ENCODE results near the gene BAIAP2.

Gene BAIAP2

GRCh38 chr17:81045590-81046095, 10.7 kb downstream of the BAIAP2 start:
- TF ChIP-seq REST (IDR thresholded peaks at IDR 0.05; ENCODE audit: low read depth) (no peak), TAF1 (IDR thresholded peaks at IDR 0.05; ENCODE audit: low read depth) (no peak), FOXM1 (IDR thresholded peaks at IDR 0.05; ENCODE audit: borderline replicate concordance, low read depth) (no peak), ZBTB7A (IDR thresholded peaks at IDR 0.05; ENCODE audit: low read depth) (0 out of 2 replicates have a peak, but pooled peaks have one; percentile 24), MAX (IDR thresholded peaks at IDR 0.05) (no peak)

- TF ChIP-seq USF1 (IDR thresholded peaks at IDR 0.05), result no peak
- TF ChIP-seq REST (IDR thresholded peaks at IDR 0.05; ENCODE audit: low read depth), result no peak
- TF ChIP-seq NFIC (IDR thresholded peaks at IDR 0.05), result no peak
- TF ChIP-seq TEAD4 (IDR thresholded peaks at IDR 0.05), result no peak
- no peak for TF ChIP-seq FOXM1 (IDR thresholded peaks at IDR 0.05; ENCODE audit: borderline replicate concordance, low read depth)
- TF ChIP-seq CREB1 (IDR thresholded peaks at IDR 0.05; ENCODE audit: low read depth), result no peak
- no peak for TF ChIP-seq YY1 (IDR thresholded peaks at IDR 0.05; ENCODE audit: low read depth)
- TF ChIP-seq TAF1 (IDR thresholded peaks at IDR 0.05; ENCODE audit: low read depth), result no peak
- no peak for TF ChIP-seq MAX (IDR thresholded peaks at IDR 0.05)
- TF ChIP-seq TCF12 (IDR thresholded peaks at IDR 0.05; ENCODE audit: low read depth), result no peak
- TF ChIP-seq EP300 (IDR thresholded peaks at IDR 0.05; ENCODE audit: borderline replicate concordance), result no peak
- no peak for TF ChIP-seq EGR1 (IDR thresholded peaks at IDR 0.05)
Observed at GRCh38 chr17:81046132-81046769, 11.3 kb downstream of the BAIAP2 start.

GRCh38 chr17:81046770-81047359, 11.9 kb downstream of the BAIAP2 start:
- TF ChIP-seq CEBPB (IDR thresholded peaks at IDR 0.05) (no peak), USF1 (IDR thresholded peaks at IDR 0.05) (no peak), REST (IDR thresholded peaks at IDR 0.05; ENCODE audit: low read depth) (no peak), ZBTB7A (IDR thresholded peaks at IDR 0.05; ENCODE audit: low read depth) (no peak)

- no peak for TF ChIP-seq FOXM1 (IDR thresholded peaks at IDR 0.05; ENCODE audit: borderline replicate concordance, low read depth)
- TF ChIP-seq EGR1 (IDR thresholded peaks at IDR 0.05), result no peak
- no peak for TF ChIP-seq RAD21 (IDR thresholded peaks at IDR 0.05; ENCODE audit: low read depth)
- TF ChIP-seq ZBTB7A (IDR thresholded peaks at IDR 0.05; ENCODE audit: low read depth), result peak; percentile 37
- no peak for TF ChIP-seq TAF1 (IDR thresholded peaks at IDR 0.05; ENCODE audit: low read depth)
- no peak for TF ChIP-seq TEAD4 (IDR thresholded peaks at IDR 0.05)
- TF ChIP-seq TCF12 (IDR thresholded peaks at IDR 0.05; ENCODE audit: low read depth), result no peak
Observed at GRCh38 chr17:81048827-81049371, 13.9 kb downstream of the BAIAP2 start.

Measured in Ishikawa (cell line).